Activated CD4-positive, alpha-beta T cell treated with anti-CD3 and anti-CD28 coated beads, Interleukin-2, amount 50 U/mL, for 24 hours (primary cell): ENCODE measurements around the gene KCNA5.

Experiments used
- DNase-seq, 2 donors: peaks; one replicate each; pipeline ENCODE4 v3.0.0-alpha.2; 2020; ENCODE audit warnings: low read depth in 1 of 2, low spot score in 1 of 2

Gene KCNA5

GRCh38 chr12:5027046-5027821, 16.4 kb upstream of the KCNA5 start:
- DNase-seq: no peak

GRCh38 chr12:5030066-5030465, 13.6 kb upstream of the KCNA5 start:
- DNase-seq: no peak

- DNase-seq: no peak
Measured at GRCh38 chr12:5031242-5031641, 12.4 kb upstream of the KCNA5 start.

- DNase-seq: no peak
Measured at GRCh38 chr12:5031958-5032357, 11.7 kb upstream of the KCNA5 start.

- DNase-seq: no peak
Measured at GRCh38 chr12:5032821-5033220, 10.9 kb upstream of the KCNA5 start.

- no peak for DNase-seq
Measured at GRCh38 chr12:5033883-5034282, 9.8 kb upstream of the KCNA5 start.

GRCh38 chr12:5034603-5035002, 9.1 kb upstream of the KCNA5 start:
- no peak for DNase-seq

GRCh38 chr12:5035618-5036017, 8.1 kb upstream of the KCNA5 start:
- DNase-seq: no peak

- no peak for DNase-seq
Measured at GRCh38 chr12:5036031-5036430, 7.6 kb upstream of the KCNA5 start.

GRCh38 chr12:5037795-5038357, 5.8 kb upstream of the KCNA5 start:
- no peak for DNase-seq

GRCh38 chr12:5038781-5039311, 4.8 kb upstream of the KCNA5 start:
- no peak for DNase-seq

- no peak for DNase-seq
Measured at GRCh38 chr12:5039815-5040214, 3.9 kb upstream of the KCNA5 start.

- no peak for DNase-seq
Measured at GRCh38 chr12:5040368-5040767, 3.3 kb upstream of the KCNA5 start.

GRCh38 chr12:5044420-5045295, 979 bp downstream of the KCNA5 start:
- DNase-seq: no peak

GRCh38 chr12:5047094-5047493, 3.4 kb downstream of the KCNA5 start:
- DNase-seq: no peak

GRCh38 chr12:5047729-5048128, 4.0 kb downstream of the KCNA5 start:
- DNase-seq: no peak

GRCh38 chr12:5050542-5050941, 6.9 kb downstream of the KCNA5 start:
- DNase-seq: no peak

- DNase-seq: no peak
Measured at GRCh38 chr12:5051334-5051733, 7.7 kb downstream of the KCNA5 start.

GRCh38 chr12:5051913-5052312, 8.2 kb downstream of the KCNA5 start:
- no peak for DNase-seq

- no peak for DNase-seq
Measured at GRCh38 chr12:5052348-5052747, 8.7 kb downstream of the KCNA5 start.

GRCh38 chr12:5059358-5059757, 15.7 kb downstream of the KCNA5 start:
- no peak for DNase-seq

- DNase-seq: no peak
Measured at GRCh38 chr12:5060958-5061357, 17.3 kb downstream of the KCNA5 start.
